Sigmoid colon (tissue), 7 donors: ENCODE measurements around the gene TAAR2. TPM values are rescaled to one million over a fixed set of nuclear protein-coding genes. Genes with fewer than 3 reads are reported as not detected.
"Not testable (repeated sequence)": the region's sequence is repeated elsewhere in the genome, so short reads cannot be mapped to it uniquely, and the experiment has no call there.

Experiments
- DNase-seq: peaks from one replicate; pipeline ENCODE4 v3.0.0-alpha.2; 2019
- H3K27ac ChIP-seq, 4 donors: fragments of 200-600 bp; sonication (generic); one replicate each; pipeline ENCODE4 v1.5.1; 2016 to 2019; ENCODE audit warnings: mild to moderate bottlenecking in 1 of 4
- H3K27me3 ChIP-seq, 3 donors: fragments of 200-600 bp; sonication (generic); one replicate each; pipeline ENCODE4 v1.5.1; 2019; ENCODE audit warnings: mild to moderate bottlenecking in 1 of 3
- H3K36me3 ChIP-seq, 4 donors: fragments of 200-600 bp; sonication (generic); one replicate each; pipeline ENCODE4 v1.5.1; 2016 to 2019
- H3K4me1 ChIP-seq, 4 donors: fragments of 200-600 bp; sonication (generic); one replicate each; pipeline ENCODE4 v1.5.1; 2017 to 2019
- H3K4me3 ChIP-seq, 4 donors: fragments of 200-600 bp; sonication (generic); one replicate each; pipeline ENCODE4 v1.5.1; 2017 to 2019; ENCODE audit warnings: mild to moderate bottlenecking in 2 of 4, moderate library complexity in 1 of 4
- H3K9me3 ChIP-seq, 4 donors: fragments of 200-600 bp in 3 of 4; sonication (generic) in 3 of 4; one replicate each; pipeline versions ENCODE4 v1.5.1 to v1.6.1; 2013 to 2019
- EP300 ChIP-seq, 4 donors: sonication (generic); formaldehyde crosslinking; IDR thresholded peaks; one replicate each; pipeline ENCODE4 v1.6.1; 2017; ENCODE audit warnings: antibody characterized with exemption in 4 of 4
- POLR2A ChIP-seq, 2 donors: fragments of 450-650 bp; IDR thresholded peaks; one replicate each; pipeline ENCODE4 v1.6.1; 2016; ENCODE audit warnings: antibody characterized with exemption in 2 of 2, mild to moderate bottlenecking in 2 of 2, moderate library complexity in 2 of 2
- POLR2AphosphoS5 ChIP-seq, 4 donors: sonication (generic); formaldehyde crosslinking; IDR thresholded peaks; one replicate each; pipeline ENCODE4 v1.6.1; 2017; ENCODE audit warnings: antibody characterized with exemption in 4 of 4
- WGBS, 2 donors: extraction: QIAGEN DNeasy Blood & Tissue Kit; methylation state at CpG; one replicate each; pipeline ENCODE4 v1.1.7; 2013; 5-methylcytosine and 5-hydroxymethylcytosine counted together
- intact Hi-C: fragments of 100-400 bp; cut with DNase I; formaldehyde crosslinking; loops from one replicate; pipeline ENCODE4 v1.15.1; 2023
- polyA plus RNA-seq, 3 donors: library from polyadenylated mRNA; stranded (reverse); fragments of 200-250 nt; gene quantifications; one replicate each; pipeline ENCODE4 v1.2.3, GENCODE V29; 2013
- total RNA-seq, 4 donors: library from RNA; depleted of rRNA; stranded (reverse); fragments of >200 nt; gene quantifications; one replicate each; pipeline ENCODE4 v1.1.0, GENCODE V29; 2016
- TF ChIP-seq, protein P1 (sequence below), 4 experiments: fragments of 450-650 bp in 3 of 4; fragments of 200-600 bp in 1 of 4; IDR thresholded peaks; one replicate each; pipeline ENCODE4 v1.5.1; 2016 to 2019; ENCODE audit warnings: antibody characterized with exemption in 4 of 4, mild to moderate bottlenecking in 3 of 4, moderate library complexity in 2 of 4
- donor health status: healthy with polysubstance abuse.
- donor health status: Bipolar disorder and iron deficiency.
- donor health status: healthy.

TAAR2 gene
- total and polyA plus RNA-seq, 7 donors: not detected

DNA sequence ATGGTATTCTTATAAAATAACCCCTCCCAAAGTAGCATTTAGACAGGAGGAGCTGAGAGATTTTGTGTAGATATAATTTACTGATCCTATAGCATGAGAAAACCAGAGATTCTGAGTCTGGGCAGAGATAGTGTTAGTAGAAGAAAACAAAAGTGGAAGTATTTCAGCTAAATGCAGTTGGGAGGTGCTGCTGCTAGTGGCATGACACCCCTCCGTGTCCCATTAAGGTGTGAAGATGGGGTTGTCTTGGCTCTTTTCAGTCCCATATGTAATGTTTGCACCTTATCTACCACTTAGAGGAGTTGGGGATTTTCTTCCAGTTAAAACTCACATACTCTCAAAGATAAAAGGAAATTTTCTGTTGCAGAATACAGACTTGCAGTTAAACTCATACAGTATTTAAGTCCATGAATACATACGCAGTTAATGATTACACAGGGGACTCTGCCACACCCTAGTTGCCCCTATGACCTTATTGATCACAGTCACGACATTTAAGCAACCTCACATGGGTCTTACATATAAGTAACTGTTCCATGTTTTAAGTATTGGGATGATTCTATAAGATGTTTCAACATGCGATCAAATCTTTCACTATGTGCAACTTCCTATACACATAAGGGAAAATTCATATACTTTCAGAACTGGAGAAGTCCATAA lies 11.5 kb downstream of the TAAR2 start:
- no peaks in the 10 kb centered on the region for H3K27me3 ChIP-seq
- no peaks in the 10 kb centered on the region for H3K9me3 ChIP-seq
- no peak overlapping the region for H3K4me3 ChIP-seq
- intact Hi-C loops: no loop called here
- TF ChIP-seq EP300 (IDR thresholded peaks at IDR 0.05) (no peak), POLR2A (IDR thresholded peaks at IDR 0.05) (no peak), POLR2AphosphoS5 (IDR thresholded peaks at IDR 0.05) (no peak)
- TF ChIP-seq, protein P1, sequence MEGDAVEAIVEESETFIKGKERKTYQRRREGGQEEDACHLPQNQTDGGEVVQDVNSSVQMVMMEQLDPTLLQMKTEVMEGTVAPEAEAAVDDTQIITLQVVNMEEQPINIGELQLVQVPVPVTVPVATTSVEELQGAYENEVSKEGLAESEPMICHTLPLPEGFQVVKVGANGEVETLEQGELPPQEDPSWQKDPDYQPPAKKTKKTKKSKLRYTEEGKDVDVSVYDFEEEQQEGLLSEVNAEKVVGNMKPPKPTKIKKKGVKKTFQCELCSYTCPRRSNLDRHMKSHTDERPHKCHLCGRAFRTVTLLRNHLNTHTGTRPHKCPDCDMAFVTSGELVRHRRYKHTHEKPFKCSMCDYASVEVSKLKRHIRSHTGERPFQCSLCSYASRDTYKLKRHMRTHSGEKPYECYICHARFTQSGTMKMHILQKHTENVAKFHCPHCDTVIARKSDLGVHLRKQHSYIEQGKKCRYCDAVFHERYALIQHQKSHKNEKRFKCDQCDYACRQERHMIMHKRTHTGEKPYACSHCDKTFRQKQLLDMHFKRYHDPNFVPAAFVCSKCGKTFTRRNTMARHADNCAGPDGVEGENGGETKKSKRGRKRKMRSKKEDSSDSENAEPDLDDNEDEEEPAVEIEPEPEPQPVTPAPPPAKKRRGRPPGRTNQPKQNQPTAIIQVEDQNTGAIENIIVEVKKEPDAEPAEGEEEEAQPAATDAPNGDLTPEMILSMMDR (IDR thresholded peaks at IDR 0.05): no peak
- DNase-seq: no peak
- H3K27ac ChIP-seq: no peak overlapping the region
- H3K4me1 ChIP-seq: no peaks in the 10 kb centered on the region
- H3K36me3 ChIP-seq: no peaks in the 10 kb centered on the region
- WGBS, 2 donors: 25 to 54% methylated on average over 4 of the region's 4 CpGs

DNA sequence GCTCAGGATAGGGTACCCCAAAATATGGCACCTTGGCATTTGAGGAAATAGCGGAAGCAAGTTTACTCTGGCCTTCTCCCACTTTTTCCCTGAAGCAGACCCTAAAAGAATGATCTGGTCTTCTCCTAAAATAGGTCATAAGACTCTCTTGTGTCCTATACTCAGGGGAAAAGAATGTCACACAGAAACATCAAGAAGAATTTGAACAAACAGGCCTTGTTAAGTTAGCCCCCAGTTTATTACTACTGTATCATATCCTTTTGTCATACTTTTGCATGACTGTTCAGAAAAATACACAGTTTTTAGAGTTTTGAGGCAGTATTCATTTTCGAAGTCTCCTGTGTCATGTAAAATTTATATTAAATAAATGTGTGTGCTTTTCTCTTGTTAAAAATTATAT lies 12.5 kb downstream of the TAAR2 start:
- Histone ChIP-seq H3K36me3 (no peaks in the 10 kb centered on the region), H3K9me3 (no peaks in the 10 kb centered on the region), H3K4me1 (no peaks in the 10 kb centered on the region), H3K27me3 (no peaks in the 10 kb centered on the region), H3K4me3 (no peak overlapping the region), H3K27ac (no peak overlapping the region)
- no peak for TF ChIP-seq POLR2A (IDR thresholded peaks at IDR 0.05)
- no peak for TF ChIP-seq EP300 (IDR thresholded peaks at IDR 0.05)
- no peak for TF ChIP-seq POLR2AphosphoS5 (IDR thresholded peaks at IDR 0.05)
- TF ChIP-seq, protein P1 (IDR thresholded peaks at IDR 0.05): no peak
- intact Hi-C loops: no loop called here
- 95% methylated on average over 2 of the region's 2 CpGs for WGBS, 2 donors
- no peak for DNase-seq

DNA sequence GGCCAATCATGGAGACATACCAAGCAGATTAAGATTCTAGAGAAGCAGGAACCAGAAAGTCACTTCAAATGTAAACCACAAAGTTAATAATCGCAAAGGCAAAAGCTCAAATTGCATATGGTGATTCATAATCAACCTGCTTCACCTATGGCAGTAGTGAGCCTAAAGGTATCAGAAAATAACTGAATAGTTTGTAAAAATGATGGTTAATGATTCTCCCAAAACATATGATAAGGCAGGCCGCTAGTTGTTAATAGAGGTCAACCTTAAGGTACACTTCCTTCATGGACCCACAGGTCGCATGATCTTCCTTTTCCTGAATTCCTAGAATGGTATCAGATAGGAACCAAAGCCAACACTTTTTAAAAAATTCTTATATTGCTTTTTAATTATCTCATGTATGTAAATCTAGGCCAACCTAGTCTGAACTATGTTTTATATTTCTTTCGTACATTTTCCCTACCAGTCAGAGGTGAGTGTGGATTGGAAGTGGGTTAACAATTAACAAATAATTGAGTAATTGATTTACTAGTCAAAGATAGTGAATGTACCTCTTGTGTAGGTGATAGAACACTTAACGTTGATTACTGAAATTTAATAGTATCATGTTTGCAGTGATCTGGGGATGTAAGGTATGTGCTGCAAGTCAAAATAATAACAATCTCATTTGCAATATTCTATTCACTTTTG lies 16.4 kb downstream of the TAAR2 start:
- Histone ChIP-seq H3K36me3 (no peaks in the 10 kb centered on the region), H3K9me3 (no peaks in the 10 kb centered on the region), H3K4me1 (no peaks in the 10 kb centered on the region), H3K27ac (no peak overlapping the region), H3K4me3 (no peak overlapping the region), H3K27me3 (no peaks in the 10 kb centered on the region)
- DNase-seq: no peak
- intact Hi-C loops: no loop called here
- TF ChIP-seq EP300 (IDR thresholded peaks at IDR 0.05) (no peak), POLR2AphosphoS5 (IDR thresholded peaks at IDR 0.05) (no peak), POLR2A (IDR thresholded peaks at IDR 0.05) (no peak)
- TF ChIP-seq, protein P1 (IDR thresholded peaks at IDR 0.05): no peak
- WGBS, 2 donors: 75 to 87% methylated on average over 5 of the region's 5 CpGs

DNA sequence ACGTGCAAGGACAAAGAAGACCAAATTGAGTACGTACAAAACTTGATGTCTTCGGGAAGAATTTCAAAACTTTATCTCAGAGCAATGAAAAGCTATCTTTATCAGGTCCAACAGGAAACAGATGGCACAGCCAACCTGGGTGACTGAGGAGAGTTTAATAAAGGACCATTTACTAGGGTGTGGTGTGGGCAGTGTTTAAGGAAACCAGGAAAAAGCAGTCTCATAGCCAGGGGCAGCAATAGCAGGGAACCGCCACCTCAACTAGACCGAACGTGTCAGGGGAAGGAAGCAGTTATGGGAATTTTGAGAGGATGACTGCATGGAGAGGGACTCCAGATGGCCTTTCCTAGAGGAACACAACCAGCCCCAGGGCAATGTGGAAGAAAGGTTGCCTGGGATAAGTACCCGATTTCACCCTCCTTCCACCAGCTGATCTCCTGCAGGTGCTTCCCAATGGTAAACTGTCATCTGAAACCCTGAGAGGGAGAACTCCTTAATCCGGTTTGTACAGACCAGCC lies 19.4 kb downstream of the TAAR2 start:
- Histone ChIP-seq H3K4me3 (no peak overlapping the region), H3K36me3 (no peaks in the 10 kb centered on the region), H3K27ac (no peak overlapping the region), H3K9me3 (no peaks in the 10 kb centered on the region), H3K27me3 (no peaks in the 10 kb centered on the region), H3K4me1 (no peaks in the 10 kb centered on the region)
- intact Hi-C loops: no loop called here
- TF ChIP-seq POLR2AphosphoS5 (IDR thresholded peaks at IDR 0.05) (no peak), EP300 (IDR thresholded peaks at IDR 0.05) (no peak), POLR2A (IDR thresholded peaks at IDR 0.05) (no peak)
- TF ChIP-seq, protein P1 (IDR thresholded peaks at IDR 0.05): no peak
- 69 to 79% methylated on average over 8 of the region's 8 CpGs for WGBS, 2 donors
- DNase-seq: no peak

DNA sequence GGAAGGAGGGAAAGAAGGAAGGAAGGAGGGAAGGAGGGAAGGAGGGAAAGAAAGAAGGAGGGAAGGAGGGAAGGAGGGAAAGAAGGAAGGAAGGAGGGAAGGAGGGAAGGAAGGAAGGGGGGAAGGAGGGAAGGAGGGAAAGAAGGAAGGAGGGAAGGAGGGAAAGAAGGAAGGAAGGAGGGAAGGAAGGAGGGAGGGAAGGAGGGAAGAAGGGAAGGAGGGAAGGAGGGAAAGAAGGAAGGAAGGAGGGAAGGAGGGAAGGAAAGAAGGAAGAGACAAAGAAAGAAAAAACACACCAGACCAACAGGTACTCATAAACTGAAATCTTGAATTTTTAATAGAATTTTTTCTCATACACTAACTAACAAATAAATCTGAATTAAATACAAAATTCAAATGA lies 23.2 kb downstream of the TAAR2 start:
- H3K4me3 ChIP-seq, H3K9me3 ChIP-seq, H3K27ac ChIP-seq, H3K27me3 ChIP-seq, DNase-seq, H3K36me3 ChIP-seq, intact Hi-C loops, H3K4me1 ChIP-seq: not testable (repeated sequence)
